HG03342 (cell line): ENCODE data around the gene AGR2.
"Not testable (repeated sequence)": the region's sequence is repeated elsewhere in the genome, so short reads cannot be mapped to it uniquely, and the experiment has no call there.

Source experiments
- ATAC-seq: cut with Tn5 transposase; IDR thresholded peaks from one replicate; pipeline ENCODE4 v1.9.1; 2021; ENCODE audit warnings: mild to moderate bottlenecking, moderate library complexity; ENCODE audit not compliant: unreplicated experiment

AGR2 gene

GRCh38 chr7:16804674-16805439, at the start of gene AGR2:
TSS of gene AGR2 (minus strand) at chr7:16804999. CDS start at chr7:16801796, 3,203 bp downstream.
- ATAC-seq, result no peak

GRCh38 chr7:16853189-16853588, 48.4 kb upstream of the AGR2 start:
- not testable (repeated sequence) for ATAC-seq

GRCh38 chr7:16851829-16852228, 47.0 kb upstream of the AGR2 start:
- ATAC-seq, result no peak

- no peak for ATAC-seq
These were observed 46.0 kb upstream of the AGR2 start for GRCh38 chr7:16850614-16851466.

- ATAC-seq, result no peak
These were observed 44.7 kb upstream of the AGR2 start for GRCh38 chr7:16849296-16850148.

- no peak for ATAC-seq
These were observed 42.6 kb upstream of the AGR2 start for GRCh38 chr7:16847381-16847860.

GRCh38 chr7:16846601-16847165, 41.9 kb upstream of the AGR2 start:
- no peak for ATAC-seq

GRCh38 chr7:16845746-16846145, 40.9 kb upstream of the AGR2 start:
- ATAC-seq, result no peak

- no peak for ATAC-seq
These were observed 36.9 kb upstream of the AGR2 start for GRCh38 chr7:16841681-16842080.

- no peak for ATAC-seq
These were observed 35.3 kb upstream of the AGR2 start for GRCh38 chr7:16840094-16840493.

- ATAC-seq, result no peak
These were observed 34.8 kb upstream of the AGR2 start for GRCh38 chr7:16839646-16840045.

GRCh38 chr7:16838891-16839290, 34.1 kb upstream of the AGR2 start:
- ATAC-seq, result no peak

- ATAC-seq, result no peak
These were observed 33.6 kb upstream of the AGR2 start for GRCh38 chr7:16838386-16838785.

GRCh38 chr7:16836481-16836880, 31.7 kb upstream of the AGR2 start:
- ATAC-seq, result no peak

- no peak for ATAC-seq
These were observed 28.6 kb upstream of the AGR2 start for GRCh38 chr7:16833373-16833772.

GRCh38 chr7:16826060-16826459, 21.3 kb upstream of the AGR2 start:
- ATAC-seq, result no peak

- no peak for ATAC-seq
These were observed 17.2 kb upstream of the AGR2 start for GRCh38 chr7:16822029-16822428.

- no peak for ATAC-seq
These were observed 13.9 kb upstream of the AGR2 start for GRCh38 chr7:16818732-16819131.

- no peak for ATAC-seq
These were observed 12.7 kb upstream of the AGR2 start for GRCh38 chr7:16817536-16817935.

- no peak for ATAC-seq
These were observed 12.0 kb upstream of the AGR2 start for GRCh38 chr7:16816824-16817223.

GRCh38 chr7:16815001-16815400, 10.2 kb upstream of the AGR2 start:
- ATAC-seq, result no peak
